IMR-90 (cell line): ENCODE data around the gene GPHB5. TPM values are rescaled to one million over a fixed set of nuclear protein-coding genes. Genes with fewer than 3 reads are reported as not detected.

Experiments used
- ATAC-seq: fragments of 200-7000 bp; cut with Tn5 transposase; 2 replicates; pipeline ENCODE4 v1.9.1; 2020; ENCODE audit warnings: low read depth, mild to moderate bottlenecking, moderate library complexity
- BruUV-seq: library from RNA; stranded (reverse); fragments of 400-500 nt; replicated peaks from 2 replicates; lab custom pipeline; 2021; lab: Mats Ljungman, UMichigan
- CTCF ChIA-PET: fragments of 300-600 bp; formaldehyde crosslinking; extraction: SDS; loops from one replicate; lab custom pipeline; 2021; ENCODE audit warnings: antibody characterized with exemption; lab: Yijun Ruan, JAX
- POLR2A ChIA-PET: fragments of 300-600 bp; sonication (Branson Sonifier 250); formaldehyde crosslinking; loops from one replicate; lab custom pipeline; 2022; ENCODE audit warnings: antibody characterized with exemption; ENCODE audit not compliant: unreplicated experiment; lab: Charles Lee
- DNase-seq: peaks from one replicate; pipeline ENCODE4 v3.0.0; 2013
- H2AFZ ChIP-seq: replicated peaks from 2 replicates; pipeline ENCODE3; 2013; ENCODE audit warnings: low read length, mild to moderate bottlenecking; ENCODE audit not compliant: poor library complexity
- H2AK5ac ChIP-seq: 2 replicates; pipeline ENCODE4 v1.6.1; 2013; ENCODE audit warnings: low read depth, low read length, inconsistent platforms
- H2AK9ac ChIP-seq: replicated peaks from 2 replicates; pipeline ENCODE3; 2013; ENCODE audit warnings: mild to moderate bottlenecking, low read depth, low read length, moderate library complexity; ENCODE audit not compliant: poor library complexity
- H2BK120ac ChIP-seq: 2 replicates; pipeline ENCODE4 v1.6.1; 2013; ENCODE audit warnings: low read depth, low read length, inconsistent platforms
- H2BK15ac ChIP-seq: 3 replicates; pipeline ENCODE4 v1.6.1; 2013; ENCODE audit warnings: low read depth, low read length, inconsistent platforms
- H2BK20ac ChIP-seq: 2 replicates; pipeline ENCODE4 v1.6.1; 2013; ENCODE audit warnings: low read depth, mild to moderate bottlenecking, inconsistent platforms, low read length, moderate library complexity
- H2BK5ac ChIP-seq: 2 replicates; pipeline ENCODE4 v1.6.1; 2013; ENCODE audit warnings: mild to moderate bottlenecking, low read depth, low read length, inconsistent platforms; ENCODE audit not compliant: poor library complexity, severe bottlenecking
- H3K14ac ChIP-seq: replicated peaks from 2 replicates; pipeline ENCODE4 v1.6.1; 2013; ENCODE audit warnings: low read depth, low read length, inconsistent platforms
- H3K18ac ChIP-seq: 2 replicates; pipeline ENCODE4 v1.6.1; 2013; ENCODE audit warnings: low read depth, low read length, control low read depth
- H3K23ac ChIP-seq: 2 replicates; pipeline ENCODE4 v1.6.1; 2013; ENCODE audit warnings: low read depth, low read length, inconsistent platforms
- H3K27ac ChIP-seq: 2 replicates; pipeline ENCODE4 v1.5.1; 2013; ENCODE audit warnings: mild to moderate bottlenecking, control low read depth, low read length; ENCODE audit not compliant: insufficient read depth
- H3K27me3 ChIP-seq: 2 replicates; pipeline ENCODE4 v1.6.1; 2013; ENCODE audit warnings: low read length; ENCODE audit not compliant: control insufficient read depth, insufficient read depth
- H3K36me3 ChIP-seq: 2 replicates; pipeline ENCODE4 v1.6.1; 2013; ENCODE audit warnings: low read length, mixed read lengths; ENCODE audit not compliant: control insufficient read depth, insufficient read depth
- H3K4ac ChIP-seq: 2 replicates; pipeline ENCODE4 v1.6.1; 2013; ENCODE audit warnings: low read depth, low read length, inconsistent platforms
- H3K4me1 ChIP-seq: 2 replicates; pipeline ENCODE4 v1.6.1; 2013; ENCODE audit warnings: low read length, mixed read lengths; ENCODE audit not compliant: control insufficient read depth, insufficient read depth
- H3K4me2 ChIP-seq: 2 replicates; pipeline ENCODE4 v1.6.1; 2013; ENCODE audit warnings: low read depth, mild to moderate bottlenecking, control low read depth, low read length, moderate library complexity
- H3K4me3 ChIP-seq: 2 replicates; pipeline ENCODE4 v1.5.1; 2013; ENCODE audit warnings: low read depth, mild to moderate bottlenecking, control low read depth, low read length, moderate library complexity; ENCODE audit not compliant: insufficient read depth
- H3K56ac ChIP-seq: 2 replicates; pipeline ENCODE4 v1.6.1; 2013; ENCODE audit warnings: low read length, inconsistent platforms; ENCODE audit not compliant: insufficient read depth; ENCODE audit errors: extremely low read depth
- H3K79me1 ChIP-seq, 2 experiments: 2 replicates each; pipeline ENCODE4 v1.6.1; 2013; ENCODE audit warnings: low read length in 2 of 2, inconsistent platforms in 1 of 2, low read depth in 1 of 2
- H3K9ac ChIP-seq: 2 replicates; pipeline ENCODE4 v1.6.1; 2013; ENCODE audit warnings: low read depth, low read length, control low read depth
- H3K9me1 ChIP-seq: 2 replicates; pipeline ENCODE4 v1.6.1; 2013; ENCODE audit warnings: low read length, inconsistent platforms; ENCODE audit not compliant: insufficient read depth
- H3K9me3 ChIP-seq: 2 replicates; pipeline ENCODE4 v1.6.1; 2013; ENCODE audit warnings: low read length; ENCODE audit not compliant: control insufficient read depth, insufficient read depth
- H4K20me1 ChIP-seq: 2 replicates; pipeline ENCODE4 v1.6.1; 2013; ENCODE audit warnings: low read length, inconsistent platforms; ENCODE audit not compliant: insufficient read depth
- H4K5ac ChIP-seq: 2 replicates; pipeline ENCODE4 v1.6.1; 2013; ENCODE audit warnings: mild to moderate bottlenecking, low read depth, low read length, control low read depth
- H4K8ac ChIP-seq, 2 experiments: 2 replicates each; pipeline ENCODE4 v1.6.1; 2013; ENCODE audit warnings: low read depth in 2 of 2, low read length in 2 of 2, control low read depth in 1 of 2, inconsistent platforms in 1 of 2
- H4K91ac ChIP-seq: 2 replicates; pipeline ENCODE4 v1.6.1; 2013; ENCODE audit warnings: low read depth, low read length, inconsistent platforms; ENCODE audit not compliant: insufficient read depth
- CHD1 ChIP-seq: IDR thresholded peaks from 2 replicates; pipeline ENCODE4 v1.6.1; 2012; ENCODE audit warnings: low read depth, low read length, improper control_type of control experiment
- MAFK ChIP-seq: IDR thresholded peaks from 2 replicates; pipeline ENCODE4 v1.6.1; 2012; ENCODE audit warnings: low read depth, low read length, improper control_type of control experiment
- MAZ ChIP-seq: IDR thresholded peaks from 2 replicates; pipeline ENCODE4 v1.6.1; 2012; ENCODE audit warnings: low read depth, mild to moderate bottlenecking, low read length, improper control_type of control experiment, moderate library complexity, borderline replicate concordance
- NFE2L2 ChIP-seq: fragments of 150-350 bp; IDR thresholded peaks from 2 replicates; pipeline ENCODE4 v1.6.1; 2016; ENCODE audit warnings: low read depth, mild to moderate bottlenecking, low read length
- RCOR1 ChIP-seq: IDR thresholded peaks from 2 replicates; pipeline ENCODE4 v1.6.1; 2012; ENCODE audit warnings: mild to moderate bottlenecking, low read length, improper control_type of control experiment; ENCODE audit not compliant: insufficient replicate concordance
- RFX5 ChIP-seq: IDR thresholded peaks from 2 replicates; pipeline ENCODE4 v1.8.0; 2012; ENCODE audit warnings: low read depth, mild to moderate bottlenecking, low read length, moderate library complexity
- USF2 ChIP-seq: fragments of 150-350 bp; IDR thresholded peaks from 2 replicates; pipeline ENCODE4 v1.6.1; 2017; ENCODE audit warnings: mild to moderate bottlenecking, antibody characterized with exemption, low read length, low read depth
- WGBS, 2 experiments: methylation state at CpG; one replicate each; pipeline versions ENCODE4 v1.1.5 to v1.1.7; 2013; ENCODE audit warnings: missing lambda C conversion rate in 2 of 2; ENCODE audit not compliant: insufficient read length in 1 of 2; ENCODE audit errors: extremely low coverage in 2 of 2; 5-methylcytosine and 5-hydroxymethylcytosine counted together
- dilution Hi-C: fragments of 300-500 bp; cut with HindIII; formaldehyde crosslinking; loops from one replicate; pipeline ENCODE4 v1.14.3; 2018; ENCODE audit warnings: low sequenced_read_pairs; ENCODE audit not compliant: unreplicated experiment
- in situ Hi-C: fragments of 300-500 bp; cut with MboI; formaldehyde crosslinking; loops from 3 replicates; pipeline ENCODE4 v1.14.3; 2019; ENCODE audit warnings: low sequenced_read_pairs, inconsistent platforms, mixed read lengths
- intact Hi-C: fragments of 100-400 bp; cut with micrococcal nuclease; formaldehyde crosslinking; loops from 2 replicates; pipeline ENCODE4 v1.10.0; 2022
- polyA plus RNA-seq, 3 experiments: library from polyadenylated mRNA; depleted of rRNA; stranded (reverse); fragments of >200 nt; gene quantifications; 2 replicates each; pipeline ENCODE4 v1.2.3, GENCODE V29; 2012; ENCODE audit warnings: low replicate concordance in 1 of 3
- total RNA-seq: library from RNA; depleted of rRNA; stranded (reverse); fragments of >200 nt; gene quantifications from 2 replicates; pipeline ENCODE4 v1.2.3, GENCODE V29; 2012
- TF ChIP-seq, protein P1 (sequence below): fragments of 150-350 bp; IDR thresholded peaks from 2 replicates; pipeline ENCODE4 v1.6.1; 2016; ENCODE audit warnings: low read depth, mild to moderate bottlenecking, low read length, moderate library complexity, borderline replicate concordance
- TF ChIP-seq, protein P2 (sequence below): conservative IDR thresholded peaks from 2 replicates; pipeline ENCODE4 v1.5.1; 2012; ENCODE audit warnings: mild to moderate bottlenecking, low read depth, low read length, improper control_type of control experiment

Gene GPHB5
- total and polyA plus RNA-seq, 2 of the 4 experiments (the other 2 are of a cell fraction): not detected

- dilution Hi-C loops: no loop called here
- no peak for ATAC-seq
Observed at GRCh38 chr14:63344336-63344735, 25.6 kb upstream of the GPHB5 start.

More at GRCh38 chr14:63344336-63344735, 25.6 kb upstream of the GPHB5 start:
- Histone ChIP-seq H3K27me3 (peaks cover 7% of the 10 kb centered on the region), H3K27ac (no peak overlapping the region), H2AK9ac (no peak overlapping the region), H4K8ac (no peak overlapping the region), H3K56ac (no peak overlapping the region), H3K4ac (no peak overlapping the region), H4K20me1 (no peaks in the 10 kb centered on the region), H3K4me1 (no peaks in the 10 kb centered on the region), H2AFZ (no peak overlapping the region), H2BK20ac (no peak overlapping the region), H3K79me1 (no peaks in the 10 kb centered on the region), H2BK5ac (no peak overlapping the region), H2AK5ac (no peak overlapping the region), H3K9ac (no peak overlapping the region), H3K14ac (no peak overlapping the region), H2BK15ac (no peak overlapping the region), H3K18ac (no peak overlapping the region), H2BK120ac (no peak overlapping the region), H4K91ac (no peak overlapping the region), H3K9me3 (no peaks in the 10 kb centered on the region), H3K36me3 (no peaks in the 10 kb centered on the region), H4K5ac (no peak overlapping the region), H3K4me3 (no peak overlapping the region), H3K23ac (no peak overlapping the region), H3K9me1 (no peaks in the 10 kb centered on the region), H3K4me2 (no peak overlapping the region)
- in situ Hi-C loops (no loop called here), intact Hi-C loops (no loop called here)
- ChIA-PET POLR2A (no interaction called here), CTCF (no interaction called here)
- DNase-seq: no peak
- TF ChIP-seq MAFK: no peak
- TF ChIP-seq RCOR1: no peak
- no peak for TF ChIP-seq USF2
- TF ChIP-seq NFE2L2: no peak
- TF ChIP-seq MAZ: no peak
- no peak for TF ChIP-seq CHD1
- no peak for TF ChIP-seq RFX5
- TF ChIP-seq, protein P1, sequence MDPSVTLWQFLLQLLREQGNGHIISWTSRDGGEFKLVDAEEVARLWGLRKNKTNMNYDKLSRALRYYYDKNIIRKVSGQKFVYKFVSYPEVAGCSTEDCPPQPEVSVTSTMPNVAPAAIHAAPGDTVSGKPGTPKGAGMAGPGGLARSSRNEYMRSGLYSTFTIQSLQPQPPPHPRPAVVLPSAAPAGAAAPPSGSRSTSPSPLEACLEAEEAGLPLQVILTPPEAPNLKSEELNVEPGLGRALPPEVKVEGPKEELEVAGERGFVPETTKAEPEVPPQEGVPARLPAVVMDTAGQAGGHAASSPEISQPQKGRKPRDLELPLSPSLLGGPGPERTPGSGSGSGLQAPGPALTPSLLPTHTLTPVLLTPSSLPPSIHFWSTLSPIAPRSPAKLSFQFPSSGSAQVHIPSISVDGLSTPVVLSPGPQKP: no peak
- TF ChIP-seq, protein P2, sequence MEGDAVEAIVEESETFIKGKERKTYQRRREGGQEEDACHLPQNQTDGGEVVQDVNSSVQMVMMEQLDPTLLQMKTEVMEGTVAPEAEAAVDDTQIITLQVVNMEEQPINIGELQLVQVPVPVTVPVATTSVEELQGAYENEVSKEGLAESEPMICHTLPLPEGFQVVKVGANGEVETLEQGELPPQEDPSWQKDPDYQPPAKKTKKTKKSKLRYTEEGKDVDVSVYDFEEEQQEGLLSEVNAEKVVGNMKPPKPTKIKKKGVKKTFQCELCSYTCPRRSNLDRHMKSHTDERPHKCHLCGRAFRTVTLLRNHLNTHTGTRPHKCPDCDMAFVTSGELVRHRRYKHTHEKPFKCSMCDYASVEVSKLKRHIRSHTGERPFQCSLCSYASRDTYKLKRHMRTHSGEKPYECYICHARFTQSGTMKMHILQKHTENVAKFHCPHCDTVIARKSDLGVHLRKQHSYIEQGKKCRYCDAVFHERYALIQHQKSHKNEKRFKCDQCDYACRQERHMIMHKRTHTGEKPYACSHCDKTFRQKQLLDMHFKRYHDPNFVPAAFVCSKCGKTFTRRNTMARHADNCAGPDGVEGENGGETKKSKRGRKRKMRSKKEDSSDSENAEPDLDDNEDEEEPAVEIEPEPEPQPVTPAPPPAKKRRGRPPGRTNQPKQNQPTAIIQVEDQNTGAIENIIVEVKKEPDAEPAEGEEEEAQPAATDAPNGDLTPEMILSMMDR: no peak
- no TSS peak for BruUV-seq
- 61% methylated on average over 3 of the region's 4 CpGs; no CpG with 5 or more reads in 1 of the 2 experiments for WGBS, 2 experiments
